Measurements from ENCODE around the gene ADD3. TPM values are rescaled to one million over a fixed set of nuclear protein-coding genes. Genes with fewer than 3 reads are reported as not detected.

Gene ADD3
- total RNA-seq, 2 experiments from 2014 or later, result 273 to 302 TPM

GRCh38 chr10:109992485-109992884 lies 15.3 kb upstream of the ADD3 start:
- no peaks in the 10 kb centered on the region for H3K9me3 Mint-ChIP-seq
- Histone ChIP-seq H3K4me1 (ENCODE audit: insufficient read depth, low read length) (no peaks in the 10 kb centered on the region), H3K36me3 (ENCODE audit: insufficient read depth, low read length) (no peaks in the 10 kb centered on the region), H3K27me3 (ENCODE audit: control insufficient read depth in 1 of 2, insufficient read depth in 2 of 2, low read length in 2 of 2) (no peaks in the 10 kb centered on the region), H3K4me3 (ENCODE audit: low read length) (no peak overlapping the region), H3K27ac (ENCODE audit: low read depth in 1 of 2, low read length in 2 of 2) (no peak overlapping the region), H3K9me3 (ENCODE audit: control insufficient read depth in 1 of 2, insufficient read depth in 1 of 2, low read length in 2 of 2) (no peaks in the 10 kb centered on the region)
- no peak overlapping the region for H3K27ac Mint-ChIP-seq
- ChIA-PET POLR2A (interaction anchor here (1.6 kb wide), 1 partner anchor 15 kb away, joined by 3 read pairs; no protein-coding TSS in a partner anchor), CTCF (interaction anchor here (1.7 to 2.1 kb wide), 2 partner anchors 10 to 108 kb away, joined by 5 to 11 read pairs; no protein-coding TSS in a partner anchor)
- ATAC-seq (ENCODE audit: poor library complexity), result no peak
- no peaks in the 10 kb centered on the region for H3K27me3 Mint-ChIP-seq
- TF ChIP-seq CTCF (IDR thresholded peaks at IDR 0.05), result no peak
- H3K36me3 Mint-ChIP-seq (ENCODE audit: low read depth), result no peaks in the 10 kb centered on the region
- H3K4me1 Mint-ChIP-seq (ENCODE audit: low read depth), result peaks cover 16% of the 10 kb centered on the region
- H3K4me3 Mint-ChIP-seq, result no peak overlapping the region
- DNase-seq, result no peak
- intact Hi-C loops (cut with DNase I, micrococcal nuclease), result no loop called here

GRCh38 chr10:109993551-109994330 lies 14.0 kb upstream of the ADD3 start:
- no peak for TF ChIP-seq CTCF (IDR thresholded peaks at IDR 0.05)
- no peaks in the 10 kb centered on the region for H3K9me3 Mint-ChIP-seq
- no peaks in the 10 kb centered on the region for H3K36me3 Mint-ChIP-seq (ENCODE audit: low read depth)
- H3K27ac ChIP-seq (ENCODE audit: low read depth in 1 of 2, low read length in 2 of 2), result no peak overlapping the region
- ChIA-PET CTCF (interaction anchor here (0.7 kb wide), 1 partner anchor 109 kb away, joined by 3 read pairs; no protein-coding TSS in a partner anchor), POLR2A (no interaction called here)
- no peaks in the 10 kb centered on the region for H3K27me3 ChIP-seq (ENCODE audit: control insufficient read depth in 1 of 2, insufficient read depth in 2 of 2, low read length in 2 of 2)
- no peak for ATAC-seq (ENCODE audit: poor library complexity)
- H3K27me3 Mint-ChIP-seq, result no peaks in the 10 kb centered on the region
- intact Hi-C loops (cut with DNase I, micrococcal nuclease), result no loop called here
- no peaks in the 10 kb centered on the region for H3K9me3 ChIP-seq (ENCODE audit: control insufficient read depth in 1 of 2, insufficient read depth in 1 of 2, low read length in 2 of 2)
- peaks cover 22% of the 10 kb centered on the region for H3K4me1 Mint-ChIP-seq (ENCODE audit: low read depth)
- H3K4me1 ChIP-seq (ENCODE audit: insufficient read depth, low read length), result no peaks in the 10 kb centered on the region
- no peak overlapping the region for H3K4me3 Mint-ChIP-seq
- no peak for DNase-seq
- H3K27ac Mint-ChIP-seq, result no peak overlapping the region
- no peak overlapping the region for H3K4me3 ChIP-seq (ENCODE audit: low read length)
- no peaks in the 10 kb centered on the region for H3K36me3 ChIP-seq (ENCODE audit: insufficient read depth, low read length)

- ChIA-PET CTCF (interaction anchor here (0.7 kb wide), 1 partner anchor 108 kb away, joined by 3 read pairs; no protein-coding TSS in a partner anchor), POLR2A (no interaction called here)
- Mint-ChIP-seq H3K4me3 (no peak overlapping the region), H3K27ac (no peak overlapping the region), H3K27me3 (no peaks in the 10 kb centered on the region), H3K36me3 (ENCODE audit: low read depth) (no peaks in the 10 kb centered on the region), H3K9me3 (no peaks in the 10 kb centered on the region), H3K4me1 (ENCODE audit: low read depth) (peaks cover 22% of the 10 kb centered on the region)
- intact Hi-C loops (cut with DNase I, micrococcal nuclease), result no loop called here
- Histone ChIP-seq H3K27me3 (ENCODE audit: control insufficient read depth in 1 of 2, insufficient read depth in 2 of 2, low read length in 2 of 2) (no peaks in the 10 kb centered on the region), H3K27ac (ENCODE audit: low read depth in 1 of 2, low read length in 2 of 2) (no peak overlapping the region), H3K9me3 (ENCODE audit: control insufficient read depth in 1 of 2, insufficient read depth in 1 of 2, low read length in 2 of 2) (no peaks in the 10 kb centered on the region), H3K4me1 (ENCODE audit: insufficient read depth, low read length) (no peaks in the 10 kb centered on the region), H3K4me3 (ENCODE audit: low read length) (no peak overlapping the region), H3K36me3 (ENCODE audit: insufficient read depth, low read length) (no peaks in the 10 kb centered on the region)
- DNase-seq, result no peak
- no peak for ATAC-seq (ENCODE audit: poor library complexity)
- TF ChIP-seq CTCF (IDR thresholded peaks at IDR 0.05), result no peak
Observed at GRCh38 chr10:109994711-109995577, 12.8 kb upstream of the ADD3 start.

All from CD4-positive, alpha-beta T cell (primary cell).